ENCODE measurements around the gene SHISA8.
"Not testable (repeated sequence)": the region's sequence is repeated elsewhere in the genome, so short reads cannot be mapped to it uniquely, and the experiment has no call there.

DNA sequence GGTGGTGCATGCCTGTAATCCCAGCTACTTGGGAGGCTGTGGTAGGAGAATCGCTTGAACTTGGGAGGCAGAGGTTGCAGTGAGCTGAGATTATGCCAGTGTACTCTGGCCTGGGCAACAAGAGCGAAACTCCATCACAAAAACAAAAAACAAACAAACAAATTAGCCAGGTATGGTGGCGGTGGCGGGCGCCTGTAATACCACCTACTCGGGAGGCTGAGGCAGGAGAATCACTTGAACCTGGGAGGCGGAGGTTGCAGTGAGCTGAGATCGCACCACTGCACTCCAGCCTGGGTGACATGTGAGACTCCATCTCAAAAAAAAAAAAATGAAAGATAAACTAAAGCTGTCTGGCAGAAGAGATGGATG, 34.0 kb upstream of the SHISA8 start:
- TF ChIP-seq, protein P1, sequence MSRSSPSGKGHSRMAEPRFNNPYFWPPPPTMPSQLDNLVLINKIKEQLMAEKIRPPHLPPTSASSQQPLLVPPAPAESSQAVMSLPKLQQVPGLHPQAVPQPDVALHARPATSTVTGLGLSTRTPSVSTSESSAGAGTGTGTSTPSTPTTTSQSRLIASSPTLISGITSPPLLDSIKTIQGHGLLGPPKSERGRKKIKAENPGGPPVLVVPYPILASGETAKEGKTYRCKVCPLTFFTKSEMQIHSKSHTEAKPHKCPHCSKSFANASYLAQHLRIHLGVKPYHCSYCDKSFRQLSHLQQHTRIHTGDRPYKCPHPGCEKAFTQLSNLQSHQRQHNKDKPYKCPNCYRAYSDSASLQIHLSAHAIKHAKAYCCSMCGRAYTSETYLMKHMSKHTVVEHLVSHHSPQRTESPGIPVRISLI (tag by site-specific recombination; IDR thresholded peaks at IDR 0.05): not testable (repeated sequence)
- TF ChIP-seq ZNF677 (tag by site-specific recombination; IDR thresholded peaks at IDR 0.05); MEIS1 (CRISPR knock-in tag; IDR thresholded peaks at IDR 0.05; ENCODE audit: borderline replicate concordance); GLI2 (tag by site-specific recombination; IDR thresholded peaks at IDR 0.05; ENCODE audit: borderline replicate concordance, low read depth); YY2 (tag by site-specific recombination; IDR thresholded peaks at IDR 0.05); ZSCAN30 (tag by site-specific recombination; IDR thresholded peaks at IDR 0.05); CTCF (tag by site-specific recombination; IDR thresholded peaks at IDR 0.05); ZNF501 (tag by site-specific recombination; IDR thresholded peaks at IDR 0.05); SETDB1 (IDR thresholded peaks at IDR 0.05; ENCODE audit: insufficient read length, low read length); ZNF560 (tag by site-specific recombination; IDR thresholded peaks at IDR 0.05; ENCODE audit: borderline replicate concordance); ZBTB21 (tag by site-specific recombination; IDR thresholded peaks at IDR 0.05); ZNF274 (IDR thresholded peaks at IDR 0.05; ENCODE audit: low read length); ZNF274 (tag by site-specific recombination; IDR thresholded peaks at IDR 0.05; ENCODE audit: borderline replicate concordance); ZNF174 (tag by site-specific recombination; IDR thresholded peaks at IDR 0.05); ZNF311 (tag by site-specific recombination; IDR thresholded peaks at IDR 0.05; ENCODE audit: borderline replicate concordance): not testable (repeated sequence)

Data from HEK293 (cell line).